Ovary (tissue), 3 donors: ENCODE data around the gene RAET1G.

Experiments
- CTCF ChIP-seq, 3 donors: fragments of 450-650 bp in 2 of 3; fragments of 200-600 bp in 1 of 3; IDR thresholded peaks; one replicate each; pipeline versions ENCODE4 v1.5.1 to v1.8.0; 2016 to 2022; ENCODE audit warnings: antibody characterized with exemption in 3 of 3, mild to moderate bottlenecking in 1 of 3
- POLR2A ChIP-seq: fragments of 450-650 bp; IDR thresholded peaks from one replicate; pipeline ENCODE4 v1.6.1; 2017; ENCODE audit warnings: antibody characterized with exemption, mild to moderate bottlenecking, moderate library complexity
- donor health status: DM: no; HTN: no; CAD: no.

- TF ChIP-seq CTCF (IDR thresholded peaks at IDR 0.05) (no peak), POLR2A (no peak)
Measured at GRCh38 chr6:149900620-149901443, 22.1 kb downstream of the RAET1G start.
